Central memory CD8-positive, alpha-beta T cell (primary cell): ENCODE data around the gene EEPD1.
"Not testable (repeated sequence)": the region's sequence is repeated elsewhere in the genome, so short reads cannot be mapped to it uniquely, and the experiment has no call there.

Source experiments
- ATAC-seq: fragments of 150-1000 bp; cut with Tn5 transposase; replicated peaks from 2 replicates; pipeline ENCODE4 v1.10.0; 2022; ENCODE audit warnings: mild to moderate bottlenecking, moderate FRiP score, moderate number of reproducible peaks; ENCODE audit not compliant: poor library complexity, severe bottlenecking; ENCODE audit errors: extremely low read depth
- DNase-seq, 2 donors: peaks; one replicate each; pipeline ENCODE4 v3.0.0; 2021; ENCODE audit warnings: low spot score in 2 of 2
- H3K27ac Mint-ChIP-seq: one replicate; pipeline ENCODE4 v1.8.0; 2022; ENCODE audit warnings: low read depth, mild to moderate bottlenecking, moderate library complexity, mixed read lengths
- H3K27me3 Mint-ChIP-seq: one replicate; pipeline ENCODE4 v1.8.0; 2022; ENCODE audit warnings: mixed read lengths
- H3K36me3 Mint-ChIP-seq: one replicate; pipeline ENCODE4 v1.8.0; 2022; ENCODE audit warnings: mild to moderate bottlenecking, moderate library complexity, mixed read lengths; ENCODE audit not compliant: insufficient read depth
- H3K4me1 Mint-ChIP-seq: one replicate; pipeline ENCODE4 v1.8.0; 2022; ENCODE audit warnings: mixed read lengths
- H3K4me3 Mint-ChIP-seq: one replicate; pipeline ENCODE4 v1.8.0; 2022; ENCODE audit warnings: mild to moderate bottlenecking, moderate library complexity, mixed read lengths
- H3K9me3 Mint-ChIP-seq: one replicate; pipeline ENCODE4 v1.8.0; 2022; ENCODE audit warnings: mixed read lengths

Gene EEPD1

DNA sequence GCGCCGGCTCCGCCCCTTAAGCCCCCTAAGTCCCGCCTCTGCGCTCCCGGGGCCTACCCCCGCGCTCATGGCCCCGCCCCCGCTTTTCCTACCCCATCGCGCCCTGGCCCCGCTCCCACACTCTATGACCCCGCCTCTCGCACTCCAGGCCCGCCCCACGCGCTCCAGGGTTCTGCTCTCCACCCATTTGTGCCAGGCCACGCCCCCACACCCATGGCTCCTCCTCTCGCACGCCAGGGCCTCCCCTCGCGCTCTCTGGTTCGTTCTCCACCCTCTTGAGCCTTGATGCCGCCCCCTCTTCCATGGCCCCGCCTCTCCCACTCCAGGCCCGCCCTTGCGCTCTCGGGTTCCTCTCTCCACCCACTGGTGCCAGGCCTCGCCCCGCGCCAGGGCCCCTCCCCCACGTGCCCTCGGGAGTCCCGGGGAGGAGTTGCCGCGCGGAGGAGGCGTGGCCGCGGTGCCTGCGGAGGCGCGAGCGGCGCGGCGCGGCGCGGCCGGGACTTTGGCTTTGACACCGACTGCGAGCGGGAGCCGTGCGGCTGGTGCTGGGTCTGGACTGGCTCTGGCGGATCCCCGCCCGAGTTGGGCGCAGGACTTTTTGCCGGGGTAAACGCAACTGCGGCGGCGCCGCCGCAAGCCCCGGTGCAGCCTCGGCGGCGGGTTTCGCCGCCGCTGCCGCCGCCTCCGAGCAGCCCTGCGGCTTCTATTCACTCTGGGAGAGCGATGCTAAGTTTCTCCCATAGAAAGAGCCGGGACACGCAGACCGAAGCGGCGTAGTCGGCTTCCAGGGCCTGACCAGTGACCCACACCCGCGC is at the start of gene EEPD1:
Gene EEPD1, plus strand, starts transcription at position 499 of the 815 bp plus-strand sequence. CDS start 1,071 bp downstream, outside the sequence.
- DNase-seq = peak; percentile 99 to 100
- peak; percentile 95 for ATAC-seq
- H3K36me3 Mint-ChIP-seq = peaks cover 2% of the 10 kb centered on the region
- H3K4me3 Mint-ChIP-seq = peak within 1 kb of the TSS; percentile 71
- peak within 1 kb of the TSS; percentile 2 for H3K27ac Mint-ChIP-seq
- H3K4me1 Mint-ChIP-seq = peaks cover 10% of the 10 kb centered on the region
- H3K9me3 Mint-ChIP-seq = no peaks in the 10 kb centered on the region
- H3K27me3 Mint-ChIP-seq = no peaks in the 10 kb centered on the region

DNA sequence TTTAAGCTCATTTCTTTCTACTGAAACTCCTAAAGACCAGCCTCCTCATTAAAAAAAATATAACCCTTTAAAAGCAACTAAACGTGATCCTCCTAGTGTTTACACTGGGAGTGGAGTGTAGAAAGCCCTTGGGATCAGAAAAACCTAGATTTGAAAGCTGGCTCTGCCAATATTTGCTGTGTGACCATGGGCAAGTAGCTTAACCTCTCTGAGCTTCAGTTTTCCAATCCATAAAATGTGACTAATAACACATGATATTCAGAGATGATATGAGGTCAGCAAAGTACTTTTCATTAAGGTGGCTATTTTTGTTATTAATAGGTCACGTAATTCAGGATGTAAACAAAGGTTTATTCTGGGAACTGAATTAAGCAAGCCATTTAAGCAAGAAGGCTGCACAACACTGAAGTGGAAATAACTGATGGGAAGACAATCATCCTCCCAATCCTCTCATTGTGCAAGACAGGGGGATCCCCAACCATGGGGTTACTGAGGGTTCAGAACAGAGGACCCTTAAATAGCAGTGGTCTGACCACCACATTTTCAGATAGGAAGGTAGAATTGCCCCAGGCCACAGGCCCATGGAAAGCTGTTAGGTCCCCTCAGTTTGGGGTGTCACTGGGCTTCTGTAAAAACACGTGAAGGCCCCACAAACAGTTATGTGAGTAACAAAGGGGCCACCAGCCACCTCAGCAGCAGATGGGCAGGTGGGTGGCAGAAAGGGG is 49.1 kb upstream of the EEPD1 start:
- H3K27ac Mint-ChIP-seq = no peak overlapping the region
- no peaks in the 10 kb centered on the region for H3K27me3 Mint-ChIP-seq
- H3K4me3 Mint-ChIP-seq = no peak overlapping the region
- ATAC-seq = no peak
- no peaks in the 10 kb centered on the region for H3K36me3 Mint-ChIP-seq
- no peak for DNase-seq
- H3K9me3 Mint-ChIP-seq = no peaks in the 10 kb centered on the region
- no peaks in the 10 kb centered on the region for H3K4me1 Mint-ChIP-seq

- not testable (repeated sequence) for ATAC-seq, H3K4me1 Mint-ChIP-seq, H3K9me3 Mint-ChIP-seq, H3K27me3 Mint-ChIP-seq, DNase-seq, H3K36me3 Mint-ChIP-seq, H3K4me3 Mint-ChIP-seq
- H3K27ac Mint-ChIP-seq = peak overlapping the region; percentile 3
These were observed 45.8 kb upstream of the EEPD1 start for GRCh38 chr7:36106972-36107908.

DNA sequence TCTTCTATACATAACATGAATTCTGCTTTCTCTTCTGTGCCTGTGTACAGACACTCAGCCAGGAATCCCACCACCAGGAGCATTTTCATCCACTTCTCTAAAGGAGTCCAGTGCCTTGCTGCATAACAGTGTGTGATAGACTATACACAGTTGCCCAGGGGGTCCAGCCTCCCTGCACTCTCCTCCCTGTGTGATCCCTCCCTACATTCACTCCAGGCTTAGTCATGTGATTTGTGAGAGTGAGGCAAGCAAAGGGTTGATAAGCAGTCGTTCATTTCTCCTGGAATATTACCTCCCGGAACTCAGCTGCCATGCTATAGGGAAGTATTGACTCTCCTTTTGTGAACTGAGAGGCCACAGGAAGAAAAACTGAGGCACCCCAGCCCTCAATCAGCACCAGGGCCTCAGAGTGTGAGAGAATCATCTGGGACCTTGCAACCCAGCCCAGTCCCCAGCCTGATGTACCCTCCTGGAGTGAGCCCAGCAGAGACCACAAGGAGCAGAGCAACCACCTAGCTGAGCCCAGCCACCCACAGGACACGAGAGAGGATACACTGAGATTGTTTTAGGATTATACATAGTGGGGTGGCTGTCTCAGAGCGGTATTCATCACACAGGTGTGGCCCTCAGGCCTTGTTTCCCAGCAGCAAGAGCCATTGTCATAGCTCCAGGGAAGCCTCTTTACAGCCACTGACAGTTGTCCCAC is 45.0 kb upstream of the EEPD1 start:
- ATAC-seq (no peak), DNase-seq (no peak)
- Mint-ChIP-seq H3K4me1 (no peaks in the 10 kb centered on the region), H3K4me3 (no peak overlapping the region), H3K27ac (no peak overlapping the region), H3K9me3 (no peaks in the 10 kb centered on the region), H3K36me3 (no peaks in the 10 kb centered on the region), H3K27me3 (no peaks in the 10 kb centered on the region)

DNA sequence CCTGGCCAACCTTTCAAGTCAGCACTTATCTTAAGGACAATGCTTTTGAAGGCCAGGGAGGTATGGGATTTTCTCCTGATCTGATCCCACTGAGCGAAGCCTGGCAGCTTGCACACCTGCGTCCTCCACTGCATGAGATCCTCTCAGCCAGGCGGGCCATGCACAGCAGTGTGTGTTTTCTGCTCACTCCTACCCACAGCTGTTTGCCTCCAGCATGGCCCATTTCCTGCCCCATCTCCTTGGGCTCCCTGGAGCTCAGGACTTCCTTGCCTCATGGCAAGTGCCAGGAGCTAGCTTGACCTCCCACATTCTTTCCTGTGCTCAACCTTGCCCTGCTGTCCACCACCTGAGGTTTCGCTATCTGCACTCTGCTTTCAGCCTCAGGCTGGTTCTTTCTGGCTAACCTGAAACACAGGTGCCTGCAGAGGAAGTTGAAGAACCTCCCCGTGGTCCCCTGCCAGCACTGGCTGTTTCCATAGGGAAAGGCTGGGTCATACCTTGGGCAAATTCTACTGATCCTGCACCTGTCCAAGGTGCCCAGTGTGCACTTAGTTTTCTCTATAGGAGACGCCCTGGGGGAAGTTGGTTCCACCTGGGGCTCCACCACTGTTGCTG is 43.9 kb upstream of the EEPD1 start:
- H3K9me3 Mint-ChIP-seq = no peaks in the 10 kb centered on the region
- ATAC-seq (no peak), DNase-seq (no peak)
- H3K27ac Mint-ChIP-seq = no peak overlapping the region
- no peaks in the 10 kb centered on the region for H3K36me3 Mint-ChIP-seq
- no peaks in the 10 kb centered on the region for H3K4me1 Mint-ChIP-seq
- no peaks in the 10 kb centered on the region for H3K27me3 Mint-ChIP-seq
- H3K4me3 Mint-ChIP-seq = no peak overlapping the region

DNA sequence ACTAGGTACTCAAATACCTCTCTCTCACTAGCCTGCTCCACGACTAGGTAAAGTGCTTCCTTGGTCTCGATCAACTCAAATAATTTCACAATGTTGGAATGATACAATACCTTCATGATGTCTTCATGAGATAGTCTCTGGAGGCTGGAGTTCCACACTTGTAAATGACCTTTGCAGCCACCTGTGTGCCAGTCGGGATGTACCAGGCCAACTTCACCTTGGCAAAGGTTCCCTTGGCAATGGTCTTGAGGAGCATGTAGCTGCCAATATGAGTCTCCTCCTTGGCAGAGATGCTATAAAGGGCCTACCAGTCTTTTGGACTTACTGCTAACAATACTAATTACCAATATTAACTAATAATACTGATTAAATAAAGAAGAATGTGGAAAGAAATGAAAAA is 42.5 kb upstream of the EEPD1 start:
- ATAC-seq (no peak), DNase-seq (no peak)
- no peak overlapping the region for H3K27ac Mint-ChIP-seq
- no peaks in the 10 kb centered on the region for H3K4me1 Mint-ChIP-seq
- H3K9me3 Mint-ChIP-seq = no peaks in the 10 kb centered on the region
- H3K27me3 Mint-ChIP-seq = no peaks in the 10 kb centered on the region
- H3K36me3 Mint-ChIP-seq = no peaks in the 10 kb centered on the region
- no peak overlapping the region for H3K4me3 Mint-ChIP-seq

DNA sequence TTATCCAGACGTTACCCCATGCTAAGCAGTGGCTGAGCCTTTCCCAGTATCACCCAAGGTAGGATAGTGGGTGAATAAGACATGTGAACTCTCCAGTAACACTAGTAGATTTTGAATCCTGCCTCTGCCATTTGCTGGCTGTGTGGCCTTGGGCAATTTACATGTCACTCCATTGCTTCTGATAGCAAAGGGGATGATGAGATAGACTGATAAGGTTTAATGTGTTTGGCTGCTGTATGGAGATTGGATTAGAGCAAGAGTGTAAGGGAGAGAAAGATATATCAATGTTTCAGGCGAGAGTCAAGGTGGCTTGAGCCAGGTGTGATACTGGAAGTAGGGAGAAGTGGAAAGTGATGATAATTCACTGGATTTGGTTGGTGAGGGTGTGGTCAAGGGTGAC is 40.1 kb upstream of the EEPD1 start:
- Mint-ChIP-seq H3K4me3 (no peak overlapping the region), H3K36me3 (no peaks in the 10 kb centered on the region)

DNA sequence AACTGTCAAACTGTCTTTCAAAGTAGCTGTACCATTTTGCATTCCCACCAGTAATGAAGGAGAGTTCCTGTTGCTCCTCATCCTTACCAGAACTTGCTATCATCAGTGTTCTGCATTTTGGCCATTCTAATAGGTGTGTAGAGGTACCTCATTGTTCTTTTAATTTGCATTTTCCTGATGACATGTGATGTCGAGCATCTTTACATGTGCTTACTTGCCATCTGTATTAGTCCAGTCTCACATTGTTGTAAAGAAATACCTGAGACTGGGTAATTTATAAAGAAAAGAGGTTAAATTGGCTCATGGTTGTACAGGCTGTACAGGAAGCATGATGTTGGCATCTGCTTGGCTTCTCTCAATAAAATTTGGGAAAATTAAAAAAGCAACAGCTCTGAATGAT is 38.7 kb upstream of the EEPD1 start:
- H3K36me3 Mint-ChIP-seq = no peaks in the 10 kb centered on the region
- ATAC-seq (no peak), DNase-seq (no peak)
- no peak overlapping the region for H3K4me3 Mint-ChIP-seq
- H3K9me3 Mint-ChIP-seq = no peaks in the 10 kb centered on the region
- H3K27me3 Mint-ChIP-seq = peaks cover 16% of the 10 kb centered on the region
- H3K27ac Mint-ChIP-seq = no peak overlapping the region
- H3K4me1 Mint-ChIP-seq = peaks cover 14% of the 10 kb centered on the region

More for the DNA sequence above, 40.1 kb upstream of the EEPD1 start:
- peaks cover 16% of the 10 kb centered on the region for H3K27me3 Mint-ChIP-seq
- ATAC-seq (no peak), DNase-seq (no peak)
- peaks cover 14% of the 10 kb centered on the region for H3K4me1 Mint-ChIP-seq
- H3K9me3 Mint-ChIP-seq = no peaks in the 10 kb centered on the region
- no peak overlapping the region for H3K27ac Mint-ChIP-seq

DNA sequence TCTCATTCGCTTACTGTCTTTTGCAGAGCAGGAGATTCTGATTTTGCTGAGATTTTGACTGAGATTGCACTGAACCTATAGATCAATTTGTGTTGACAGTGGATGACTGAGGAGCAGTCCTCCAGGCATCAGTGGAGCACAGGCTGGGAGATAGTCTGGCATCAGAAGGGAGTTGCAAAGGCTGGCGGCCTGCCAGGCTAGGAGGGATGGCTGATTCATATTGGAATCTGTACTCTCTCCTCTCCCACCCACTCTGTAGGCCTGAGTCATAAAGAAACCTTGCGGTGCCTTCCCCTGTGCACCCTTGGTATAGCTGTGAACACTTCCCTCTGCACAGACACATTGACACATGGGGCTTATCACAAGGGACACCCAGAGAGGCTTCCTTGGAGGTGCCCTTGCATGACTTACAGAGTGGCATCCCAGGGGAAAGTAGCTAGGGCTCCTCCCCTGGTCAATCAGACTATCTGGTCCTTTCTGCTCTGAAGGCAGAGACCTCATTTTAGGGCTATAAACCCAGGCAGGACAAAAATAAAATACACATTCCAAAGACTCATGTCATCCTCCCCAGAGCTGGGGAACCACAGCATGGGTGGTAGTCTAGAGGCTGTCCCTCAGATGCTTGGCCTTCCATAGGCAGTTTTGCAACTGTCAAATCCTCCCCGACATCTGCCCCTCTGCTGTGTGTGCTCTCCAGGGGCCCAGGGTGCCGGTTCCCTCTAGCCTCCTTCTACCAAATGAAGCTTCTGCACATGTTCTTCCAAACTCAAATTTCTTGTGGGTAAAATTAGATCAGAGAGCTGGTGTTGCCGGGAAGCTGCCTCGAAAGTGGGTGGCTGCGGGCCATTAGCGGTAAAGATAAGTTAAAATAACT is 37.4 kb upstream of the EEPD1 start:
- peak; percentile 85 for ATAC-seq
- no peaks in the 10 kb centered on the region for H3K36me3 Mint-ChIP-seq
- H3K9me3 Mint-ChIP-seq = no peaks in the 10 kb centered on the region
- H3K27ac Mint-ChIP-seq = peak overlapping the region; percentile 80
- peaks cover 16% of the 10 kb centered on the region for H3K27me3 Mint-ChIP-seq
- H3K4me1 Mint-ChIP-seq = peaks cover 14% of the 10 kb centered on the region
- no peak overlapping the region for H3K4me3 Mint-ChIP-seq
- no peak for DNase-seq

DNA sequence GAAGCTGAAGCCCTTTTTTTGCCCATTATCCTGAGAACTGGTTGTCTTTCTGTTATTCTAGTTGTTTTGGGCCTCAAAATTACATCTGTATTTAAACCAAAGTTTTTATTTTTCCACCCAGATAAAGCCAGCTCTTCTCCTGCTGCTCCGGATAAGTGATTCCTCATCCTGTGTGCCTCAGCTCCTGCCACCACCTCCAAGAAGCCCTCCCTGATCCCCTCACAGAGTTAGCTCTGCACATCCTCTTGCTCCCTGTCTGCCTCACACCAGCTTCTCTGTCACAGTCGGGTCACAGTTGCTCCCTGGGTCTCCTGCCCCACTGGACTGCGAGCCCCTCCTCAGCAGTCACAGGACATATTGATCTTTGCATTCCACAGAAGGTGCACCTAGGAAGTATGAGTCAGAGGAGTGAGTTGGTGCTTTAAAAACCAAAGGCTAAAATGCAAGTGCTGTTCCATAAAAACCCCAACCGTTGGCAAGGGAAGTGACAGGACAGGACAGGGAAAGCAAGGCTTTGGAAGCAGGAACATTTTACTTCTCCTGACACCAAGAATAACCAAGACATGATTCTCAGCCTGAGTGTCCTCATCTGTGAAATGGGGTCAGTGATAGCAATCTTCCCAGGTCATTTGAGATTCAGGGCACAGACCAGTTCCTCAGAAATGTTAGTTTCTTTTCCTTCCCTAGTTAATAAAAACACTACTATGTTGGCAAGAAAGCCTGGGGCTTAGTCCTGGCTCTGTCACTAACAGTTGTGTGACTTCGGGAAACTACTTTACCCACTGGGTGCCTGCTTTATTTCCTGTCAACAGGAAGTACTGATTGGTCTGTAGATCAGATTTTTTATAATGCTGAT is 36.5 kb upstream of the EEPD1 start:
- DNase-seq = no peak
- Mint-ChIP-seq H3K4me1 (peaks cover 14% of the 10 kb centered on the region), H3K4me3 (peak overlapping the region; percentile 29), H3K27me3 (peaks cover 16% of the 10 kb centered on the region), H3K27ac (peak overlapping the region; percentile 80), H3K36me3 (no peaks in the 10 kb centered on the region), H3K9me3 (peaks cover 5% of the 10 kb centered on the region)
- no peak for ATAC-seq
